ENCODE data around the gene B4GALNT1. TPM values are rescaled to one million over a fixed set of nuclear protein-coding genes. Genes with fewer than 3 reads are reported as not detected.
A peak's percentile ranks its signal among the peaks of the same experiment; 100 is the strongest.
"Not testable (repeated sequence)": the region's sequence is repeated elsewhere in the genome, so short reads cannot be mapped to it uniquely, and the experiment has no call there.

The B4GALNT1 gene
- total RNA-seq, 1 experiment from 2014 or later: 82.6 TPM

DNA sequence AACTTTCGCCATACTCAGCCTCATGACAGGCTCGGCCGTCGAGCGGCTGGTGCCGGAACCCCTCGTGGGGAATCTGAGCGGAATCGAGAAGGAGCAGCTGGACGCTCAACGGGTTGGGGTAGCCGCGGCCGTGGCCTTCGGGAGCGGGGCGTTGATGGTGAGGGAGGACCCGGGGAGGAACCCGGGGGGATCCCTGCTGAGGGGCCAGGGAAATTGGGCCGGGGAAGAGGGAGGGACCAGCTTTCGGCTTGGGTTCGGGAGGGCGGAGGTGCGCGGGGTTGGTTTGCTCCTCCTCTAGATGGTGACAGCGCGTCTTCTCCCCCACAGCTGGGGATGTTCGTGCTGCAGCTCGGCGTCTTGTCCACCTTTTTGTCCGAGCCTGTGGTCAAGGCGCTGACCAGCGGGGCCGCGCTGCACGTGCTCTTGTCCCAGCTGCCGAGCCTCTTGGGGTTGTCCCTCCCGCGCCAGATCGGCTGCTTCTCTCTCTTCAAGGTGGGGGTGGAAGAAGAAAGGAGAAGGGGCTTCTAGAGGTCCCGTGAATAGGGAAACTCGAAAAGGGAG, 12.0 kb downstream of the B4GALNT1 start:
- DNase-seq (ENCODE audit: low spot score): no peak

- DNase-seq (ENCODE audit: low spot score): no peak
These were observed 12.6 kb downstream of the B4GALNT1 start for GRCh38 chr12:57620245-57620935.

GRCh38 chr12:57619434-57620244, 13.4 kb downstream of the B4GALNT1 start:
- DNase-seq (ENCODE audit: low spot score): no peak

DNA sequence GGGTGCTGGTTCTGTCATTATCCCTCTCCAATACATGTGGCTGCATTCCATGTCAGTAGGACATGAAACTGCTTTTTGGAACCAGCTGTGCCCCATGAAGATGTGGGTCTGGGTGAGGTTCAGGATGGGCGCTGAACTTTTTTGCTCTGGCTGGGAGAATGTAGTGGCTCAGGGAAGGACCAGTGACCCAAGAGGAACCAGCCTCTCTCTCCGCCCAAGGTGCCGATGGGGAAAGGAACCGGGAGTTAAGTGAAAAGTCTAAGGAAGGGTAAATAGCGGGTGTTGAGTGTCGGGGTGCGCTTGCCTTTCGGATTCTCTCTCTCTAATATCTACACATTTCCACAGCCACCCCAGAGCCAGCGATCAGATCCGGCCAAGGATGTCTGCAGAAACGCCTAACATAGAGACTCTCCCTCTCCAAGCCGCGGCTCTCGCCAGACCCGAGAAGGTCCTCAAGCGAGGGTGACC, 14.0 kb downstream of the B4GALNT1 start:
- DNase-seq (ENCODE audit: low spot score): no peak

GRCh38 chr12:57618431-57618830, 14.6 kb downstream of the B4GALNT1 start:
- DNase-seq (ENCODE audit: low spot score): not testable (repeated sequence)

GRCh38 chr12:57617942-57618341, 15.1 kb downstream of the B4GALNT1 start:
- DNase-seq (ENCODE audit: low spot score): no peak

DNA sequence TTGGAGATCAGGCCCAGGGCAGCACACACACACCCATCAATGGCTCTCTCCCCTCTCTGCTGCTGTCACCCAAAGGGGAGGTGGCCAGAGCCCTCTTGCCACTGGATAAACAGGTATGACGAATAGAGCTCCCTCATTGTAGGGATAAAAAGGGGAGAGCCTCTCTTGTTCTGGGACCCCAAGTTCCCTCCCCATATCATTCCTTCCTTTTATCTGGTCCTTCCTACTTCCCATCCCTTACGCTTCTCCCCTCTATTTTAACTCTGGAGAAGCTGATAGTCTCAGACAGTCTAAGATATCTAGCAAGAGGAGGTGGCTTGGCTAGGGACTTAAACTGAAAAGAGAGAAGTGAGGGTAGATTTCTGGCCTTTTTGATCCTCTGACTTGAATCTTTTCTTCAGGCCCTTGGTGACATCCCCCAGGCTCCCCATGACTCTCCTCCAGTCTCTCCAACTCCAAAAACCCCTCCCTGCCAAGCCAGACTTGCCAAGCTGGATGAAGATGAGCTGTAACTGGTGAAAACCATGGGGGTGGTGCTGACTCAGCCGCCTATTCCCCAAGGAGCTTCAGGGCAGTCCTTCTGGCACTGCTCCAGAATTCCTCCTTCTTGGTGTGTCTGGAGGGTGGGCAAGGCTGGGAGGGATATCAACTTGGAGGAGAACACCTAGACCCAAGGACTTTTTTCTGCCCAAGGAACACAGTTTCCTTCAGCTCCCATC, 16.5 kb downstream of the B4GALNT1 start:
- DNase-seq (ENCODE audit: low spot score): peak; percentile 19

DNA sequence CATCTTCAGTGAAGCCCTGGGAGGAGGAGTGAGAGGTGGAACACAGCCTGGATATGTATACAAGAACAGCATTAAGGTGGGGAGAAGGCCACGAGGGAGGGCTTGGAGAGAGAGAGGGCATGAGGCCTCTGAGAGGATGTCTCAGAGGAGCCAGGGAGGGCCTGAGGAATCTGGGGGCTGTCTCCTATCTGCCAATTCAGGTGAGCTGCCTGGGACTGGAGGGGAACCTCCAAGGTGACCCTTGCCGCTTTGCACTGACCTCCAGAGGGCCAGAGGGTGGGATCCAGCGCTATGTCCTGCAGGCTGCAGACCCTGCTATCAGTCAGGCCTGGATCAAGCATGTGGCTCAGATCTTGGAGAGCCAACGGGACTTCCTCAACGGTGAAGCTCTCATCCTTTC, 17.4 kb downstream of the B4GALNT1 start:
- DNase-seq (ENCODE audit: low spot score): no peak

GRCh38 chr12:57614948-57615500, 18.0 kb downstream of the B4GALNT1 start:
- no peak for DNase-seq (ENCODE audit: low spot score)

DNA sequence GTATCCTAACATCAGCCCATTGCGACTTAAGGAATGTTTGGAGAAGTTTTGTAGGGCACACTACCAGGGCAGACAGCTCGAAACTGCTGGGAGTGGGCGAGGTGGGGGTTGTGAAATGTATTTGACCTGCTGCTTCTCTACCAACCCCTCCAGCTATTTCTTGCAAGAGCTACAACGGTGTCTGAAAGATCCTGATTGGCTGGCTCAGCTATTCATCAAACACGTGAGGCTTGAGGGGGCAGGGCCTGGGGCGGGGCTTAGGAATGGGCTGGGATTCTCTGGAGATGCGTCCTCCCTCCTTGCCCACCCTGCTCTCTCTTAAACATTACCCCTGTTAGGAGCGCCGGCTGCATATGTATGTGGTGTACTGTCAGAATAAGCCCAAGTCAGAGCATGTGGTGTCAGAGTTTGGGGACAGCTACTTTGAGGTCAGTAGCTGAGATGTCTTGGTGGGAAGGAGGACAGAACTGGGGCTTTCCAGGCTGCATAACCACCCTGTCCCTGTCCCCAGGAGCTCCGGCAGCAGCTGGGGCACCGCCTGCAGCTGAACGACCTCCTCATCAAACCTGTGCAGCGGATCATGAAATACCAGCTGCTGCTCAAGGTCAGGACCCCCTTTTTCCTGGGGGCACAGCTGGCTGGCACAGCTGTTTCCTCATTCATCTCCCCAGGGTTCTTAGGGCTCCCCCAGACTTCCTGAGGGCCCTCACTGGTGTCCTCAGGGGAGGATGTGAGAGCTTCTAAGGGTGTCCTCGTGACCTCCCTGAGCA, 18.6 kb downstream of the B4GALNT1 start:
- no peak for DNase-seq (ENCODE audit: low spot score)

- DNase-seq (ENCODE audit: low spot score): no peak
These were observed 19.4 kb downstream of the B4GALNT1 start for GRCh38 chr12:57613427-57614109.

DNA sequence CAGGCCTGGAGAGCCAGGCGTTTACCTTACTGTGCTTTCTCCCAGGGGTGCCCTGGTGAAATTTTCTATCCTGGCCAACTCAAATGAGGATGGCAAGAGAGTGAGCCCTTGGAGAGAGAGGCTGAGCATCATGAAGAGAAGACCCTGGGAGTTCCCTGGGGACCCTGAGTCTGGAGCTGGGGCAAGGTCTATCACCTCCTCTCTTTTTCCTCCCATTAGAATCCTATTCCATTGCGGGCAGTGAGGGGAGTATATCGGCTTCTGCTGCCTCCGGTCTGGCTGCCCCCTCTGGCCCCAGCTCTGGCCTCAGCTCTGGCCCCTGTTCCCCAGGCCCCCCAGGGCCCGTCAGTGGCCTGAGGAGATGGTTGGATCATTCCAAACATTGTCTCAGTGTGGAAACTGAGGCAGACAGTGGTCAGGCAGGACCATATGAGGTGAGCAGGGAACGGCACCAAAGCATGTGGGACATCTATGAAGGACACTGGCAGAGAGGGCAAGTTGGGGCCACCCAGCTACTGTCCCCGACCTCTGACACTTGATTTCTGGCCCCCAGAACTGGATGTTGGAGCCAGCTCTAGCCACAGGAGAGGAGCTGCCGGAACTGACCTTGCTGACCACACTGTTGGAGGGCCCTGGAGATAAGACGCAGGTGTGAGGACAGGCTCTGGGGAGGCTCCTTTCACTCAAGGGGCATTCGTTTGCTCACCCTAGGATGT, 20.1 kb downstream of the B4GALNT1 start:
- no peak for DNase-seq (ENCODE audit: low spot score)

DNA sequence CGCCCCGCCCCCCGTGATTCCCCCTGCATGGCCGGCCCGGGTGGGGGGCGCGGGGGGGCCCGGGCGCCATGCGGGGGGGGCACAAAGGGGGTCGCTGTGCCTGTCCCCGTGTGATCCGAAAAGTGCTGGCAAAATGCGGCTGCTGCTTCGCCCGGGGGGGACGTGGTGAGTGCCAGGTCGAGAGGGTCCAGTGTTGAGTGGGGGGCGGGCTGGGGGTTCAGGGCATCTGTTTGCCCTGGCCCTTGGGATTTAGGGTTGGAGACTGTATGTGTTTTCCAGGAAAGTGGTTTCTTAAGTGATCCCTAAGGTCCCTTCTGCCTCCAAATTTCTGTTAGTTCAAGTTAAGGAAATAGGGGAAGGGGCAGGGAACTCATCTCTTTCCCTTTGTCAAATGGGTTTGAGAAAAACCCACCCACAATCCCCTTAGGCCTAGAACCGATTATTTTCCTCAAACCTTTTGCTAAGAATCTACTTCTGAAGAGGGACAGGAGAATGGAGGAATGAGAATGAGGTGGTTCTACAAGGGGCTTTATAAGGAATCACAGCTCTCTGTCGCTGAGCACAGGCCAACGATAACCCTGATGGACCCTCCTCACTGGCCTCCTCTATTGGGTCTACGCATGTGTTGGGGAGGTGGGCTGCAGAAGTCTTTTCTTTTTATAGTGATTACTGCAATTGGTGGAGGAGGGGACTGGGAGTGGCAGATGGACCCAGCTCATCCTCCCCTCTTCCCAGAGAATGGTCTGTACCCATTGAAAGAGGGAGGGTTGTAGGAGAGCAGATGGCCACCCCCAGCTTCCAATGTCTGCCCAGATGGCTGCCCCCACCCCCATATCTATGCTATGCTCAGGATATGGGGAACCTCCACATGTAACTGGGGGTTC, 20.9 kb downstream of the B4GALNT1 start:
- DNase-seq (ENCODE audit: low spot score): no peak

GRCh38 chr12:57611108-57611826, 21.7 kb downstream of the B4GALNT1 start, which contains the start of gene ARHGEF25:
Gene ARHGEF25, plus strand, starts transcription at chr12:57611435. Its CDS starts 460 bp downstream, at chr12:57611895.
- peak; percentile 33 for DNase-seq (ENCODE audit: low spot score)

GRCh38 chr12:57610554-57611107, 22.4 kb downstream of the B4GALNT1 start:
- no peak for DNase-seq (ENCODE audit: low spot score)

DNA sequence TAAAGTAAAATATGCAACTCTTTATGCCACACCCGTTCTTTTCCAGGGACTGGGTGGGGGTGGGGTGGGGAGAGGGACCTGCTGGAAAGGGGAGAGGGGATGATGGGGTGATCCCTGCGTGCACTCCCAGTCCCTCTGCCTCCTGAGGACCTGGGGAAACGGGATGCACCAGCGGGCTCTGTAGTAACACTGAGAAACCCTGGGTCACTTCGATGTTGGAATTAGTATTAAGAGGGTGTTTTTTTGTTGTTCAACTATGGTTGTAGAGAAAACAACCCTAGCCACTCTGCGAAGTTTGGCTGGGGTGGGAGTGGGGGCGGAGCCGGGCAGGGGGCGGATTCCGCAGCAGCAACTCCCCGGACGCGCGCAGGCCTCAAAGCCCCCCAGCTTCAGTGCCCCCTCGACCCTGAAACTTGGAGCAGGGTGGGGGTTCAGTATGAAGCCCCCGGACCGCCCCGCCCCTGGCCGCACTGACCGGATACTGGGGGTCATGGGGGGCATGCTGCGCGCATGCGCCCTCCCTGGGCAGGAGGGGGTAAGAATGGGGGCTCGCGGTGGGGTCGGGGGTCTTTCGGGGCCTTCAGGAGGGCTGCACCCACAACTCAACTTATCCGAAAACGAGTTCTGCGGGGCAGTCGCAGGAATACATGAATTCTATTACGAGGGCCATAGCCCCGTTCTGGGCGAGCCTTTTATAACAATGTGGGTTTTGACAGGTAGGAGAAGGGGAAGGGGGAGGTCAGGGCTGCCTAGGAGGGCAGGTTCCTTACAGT, 23.0 kb downstream of the B4GALNT1 start:
- DNase-seq (ENCODE audit: low spot score): no peak
